GM18502 (cell line): ENCODE measurements around the gene RXFP4.
"Not testable (repeated sequence)": the region's sequence is repeated elsewhere in the genome, so short reads cannot be mapped to it uniquely, and the experiment has no call there.

ENCODE experiments used
- ATAC-seq: cut with Tn5 transposase; IDR thresholded peaks from one replicate; pipeline ENCODE4 v1.9.1; 2021; ENCODE audit warnings: mild to moderate bottlenecking; ENCODE audit not compliant: unreplicated experiment, poor library complexity

RXFP4 gene

DNA sequence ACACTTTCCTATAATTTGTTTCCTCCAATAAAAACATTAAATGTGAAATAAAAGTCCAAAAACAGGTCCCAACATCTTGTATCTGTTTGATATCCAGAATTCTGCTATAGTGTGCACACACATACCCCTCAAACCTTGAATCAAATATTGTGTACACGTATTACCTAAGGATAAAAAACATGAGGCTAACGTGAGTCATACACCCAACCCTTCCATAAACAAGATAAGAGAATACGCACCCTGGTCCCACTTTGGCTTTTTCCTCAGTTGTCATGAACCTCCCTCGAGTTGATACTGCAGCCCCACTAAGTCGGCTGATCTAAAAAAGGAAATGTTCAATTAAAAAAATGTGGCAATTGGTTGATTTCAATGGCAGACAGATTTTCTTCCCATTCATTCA, 12.4 kb upstream of the RXFP4 start:
- no peak for ATAC-seq

DNA sequence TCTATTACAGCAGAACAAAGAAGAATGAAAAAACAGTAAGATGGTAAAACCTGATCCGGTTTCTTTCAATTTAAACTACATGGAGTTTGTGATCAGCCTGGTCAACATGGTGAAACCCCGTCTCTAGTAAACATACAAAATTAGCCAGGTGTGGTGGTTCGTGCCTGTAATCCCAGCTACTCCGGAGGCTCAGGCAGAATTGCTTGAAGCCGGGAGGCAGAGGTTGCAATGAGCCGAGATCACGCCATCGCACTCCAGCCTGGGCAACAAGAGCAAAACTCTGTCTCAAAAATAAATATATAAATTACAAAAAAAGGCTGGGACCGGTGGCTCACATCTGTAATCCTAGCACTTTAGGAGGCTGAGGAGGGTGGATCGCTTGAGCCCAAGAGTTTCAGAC, 10.7 kb upstream of the RXFP4 start:
- not testable (repeated sequence) for ATAC-seq

DNA sequence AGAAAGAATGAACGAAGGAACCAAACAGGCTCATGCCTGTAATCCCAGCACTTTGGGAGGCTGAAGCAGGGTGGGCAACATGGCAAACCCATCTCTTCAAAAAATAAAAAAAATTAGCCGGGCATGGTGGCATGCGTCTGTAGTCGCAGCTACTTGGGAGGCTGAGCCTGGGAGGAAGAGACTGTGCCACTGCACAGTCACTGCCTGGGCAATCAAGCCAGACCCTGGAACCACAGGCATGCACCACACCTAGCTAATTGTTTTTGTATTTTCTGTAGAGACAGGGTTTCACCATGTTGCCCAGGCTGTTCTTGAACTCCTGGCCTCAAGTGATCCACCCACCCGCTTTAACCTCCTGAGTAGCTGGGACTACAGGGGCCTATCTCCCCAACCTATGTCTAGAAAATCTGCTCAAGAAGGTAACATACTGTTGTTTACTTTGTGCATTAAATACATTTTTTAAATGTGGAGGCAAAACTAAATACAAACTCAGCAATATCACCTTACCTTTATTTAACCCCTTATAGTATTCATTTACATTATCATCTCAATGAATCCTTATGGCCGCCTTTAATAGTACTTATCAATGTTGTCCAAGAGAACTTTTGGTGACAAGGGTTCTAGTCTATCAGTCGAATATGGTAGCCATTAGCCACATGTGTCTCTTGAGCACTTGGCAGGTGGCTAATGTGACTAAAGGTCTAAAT, 10.0 kb upstream of the RXFP4 start:
- no peak for ATAC-seq

DNA sequence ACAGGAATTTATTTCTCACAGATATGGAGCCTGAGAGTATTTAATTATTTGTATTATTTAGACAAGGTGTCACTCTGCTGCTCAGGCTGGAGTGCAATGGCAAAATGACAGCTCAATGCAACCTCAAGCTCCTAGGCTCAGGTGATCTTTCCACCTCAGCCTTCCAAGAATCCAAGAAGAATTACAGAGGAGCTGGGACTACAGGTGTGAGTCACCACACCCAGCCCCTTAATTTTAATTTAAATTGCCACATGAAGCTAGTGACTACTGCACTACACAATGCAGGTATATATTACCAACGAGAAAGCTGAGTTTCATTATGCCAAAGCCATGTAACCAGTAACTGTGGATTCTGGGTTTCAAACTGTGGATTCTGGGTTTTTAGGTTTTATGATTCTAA, 9.4 kb upstream of the RXFP4 start:
- ATAC-seq, result no peak

- no peak for ATAC-seq
Measured at GRCh38 chr1:155932487-155932886, 9.0 kb upstream of the RXFP4 start.

DNA sequence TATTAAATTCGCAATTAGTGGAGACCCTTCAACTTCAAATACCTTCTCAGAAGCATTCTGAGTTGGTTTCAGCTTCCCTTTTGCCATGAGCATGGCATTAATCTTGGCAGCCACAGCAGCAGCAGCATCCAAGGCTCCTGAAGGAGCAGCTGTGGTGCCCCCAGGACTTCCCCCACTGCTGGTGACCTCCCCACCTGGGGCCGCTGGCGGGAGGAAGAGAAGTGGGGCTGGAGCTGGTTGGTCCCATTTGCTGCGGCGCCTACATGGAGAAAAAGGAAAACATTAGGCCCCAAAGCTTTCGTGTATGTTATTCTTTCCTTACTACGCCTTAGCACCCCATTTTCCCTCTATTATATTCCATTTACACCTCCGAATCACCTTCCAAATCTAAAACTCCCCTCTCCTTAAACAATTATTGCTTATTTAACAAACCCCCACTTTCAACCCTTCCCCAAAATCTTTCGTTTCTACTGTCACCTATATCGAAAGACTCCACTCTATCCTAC, 7.8 kb upstream of the RXFP4 start:
- no peak for ATAC-seq

DNA sequence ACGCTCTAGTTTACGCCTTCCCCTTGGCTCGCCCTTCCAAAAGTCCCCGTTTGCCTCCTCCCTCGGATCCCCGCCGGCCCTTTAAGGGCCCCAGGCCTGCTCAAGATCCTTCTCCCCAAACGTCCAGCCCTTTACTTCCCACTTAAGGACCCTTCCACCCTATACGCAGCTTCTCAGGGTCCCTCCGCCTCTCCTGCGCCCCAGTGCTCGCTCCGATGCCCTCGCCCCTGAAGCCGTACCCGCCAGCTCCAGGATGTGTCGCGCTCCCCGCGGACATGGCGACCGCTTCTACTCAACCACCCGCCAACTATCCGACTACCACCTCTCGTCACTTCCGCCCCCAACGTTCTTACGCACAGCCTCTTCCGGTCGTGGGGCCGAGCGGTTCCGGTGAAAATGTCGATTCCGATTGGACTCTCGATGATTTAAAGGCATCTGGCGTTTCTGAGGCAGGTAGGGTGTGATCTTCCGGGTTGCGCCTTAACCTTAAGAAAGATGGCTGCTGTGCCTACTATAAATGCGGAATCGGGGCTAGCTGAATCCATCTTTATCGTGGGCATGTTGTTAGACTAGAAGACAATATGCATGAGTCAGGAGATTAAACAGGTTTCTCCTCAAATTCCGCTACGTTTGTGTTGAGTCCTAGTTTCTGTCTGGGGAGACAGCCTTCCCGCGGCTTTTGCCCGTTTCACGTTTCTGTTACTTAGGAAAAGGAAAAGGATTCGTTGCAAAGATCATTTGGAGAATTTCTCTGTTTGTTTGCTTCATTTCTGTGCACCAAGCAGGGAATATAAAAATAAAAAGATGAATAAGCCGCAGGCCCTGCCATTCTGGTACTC, 7.1 kb upstream of the RXFP4 start, which contains the start of gene KHDC4:
Gene KHDC4 (minus strand): TSS at position 317 of the 839 bp plus-strand sequence. CDS start 40 bp downstream, at position 277.
- peak; percentile 91 for ATAC-seq

GRCh38 chr1:155934936-155935590, 6.4 kb upstream of the RXFP4 start:
- ATAC-seq, result no peak

DNA sequence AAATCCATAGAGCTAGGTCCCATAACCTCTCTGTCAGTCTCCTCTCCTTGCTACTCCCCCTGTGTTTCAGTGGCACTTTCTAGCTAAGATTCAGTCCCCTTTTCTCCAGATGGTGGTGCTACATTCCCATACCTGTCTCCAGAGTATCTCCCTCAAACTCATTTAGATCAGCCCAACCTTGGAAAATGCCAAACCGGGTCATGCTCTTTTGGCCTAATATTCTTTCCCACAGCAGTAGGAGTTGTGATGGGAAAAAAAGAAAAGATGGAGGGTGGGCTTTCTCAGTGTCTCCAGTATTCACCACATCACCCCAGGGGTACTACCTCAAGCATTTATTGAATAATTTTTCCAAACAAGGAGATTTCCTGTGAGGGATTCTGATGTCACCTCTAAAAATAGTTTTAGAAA, 3.2 kb upstream of the RXFP4 start:
- no peak for ATAC-seq

GRCh38 chr1:155940482-155940992, 901 bp upstream of the RXFP4 start:
- no peak for ATAC-seq

GRCh38 chr1:155941845-155942531, 550 bp downstream of the RXFP4 start:
- no peak for ATAC-seq

- ATAC-seq, result no peak
Measured at GRCh38 chr1:155942578-155943141, 1.2 kb downstream of the RXFP4 start.

DNA sequence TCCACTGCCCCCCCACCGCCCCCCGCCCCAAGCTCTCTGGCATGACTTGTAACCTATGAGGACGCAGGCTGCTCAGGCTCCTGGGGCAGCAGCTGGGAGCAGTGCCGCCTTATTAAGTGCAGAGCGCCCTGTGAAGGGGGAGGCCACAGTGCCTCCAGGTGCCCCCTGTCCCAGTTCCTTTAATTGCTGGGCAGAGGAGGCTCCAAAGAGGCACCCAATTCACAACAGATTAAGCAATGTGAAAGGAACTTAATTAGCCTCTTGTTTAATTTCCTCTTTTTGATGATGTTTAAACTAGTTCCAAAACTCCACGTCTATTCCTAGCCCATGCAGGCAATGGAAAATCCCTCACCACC, 3.0 kb downstream of the RXFP4 start:
- ATAC-seq, result no peak

DNA sequence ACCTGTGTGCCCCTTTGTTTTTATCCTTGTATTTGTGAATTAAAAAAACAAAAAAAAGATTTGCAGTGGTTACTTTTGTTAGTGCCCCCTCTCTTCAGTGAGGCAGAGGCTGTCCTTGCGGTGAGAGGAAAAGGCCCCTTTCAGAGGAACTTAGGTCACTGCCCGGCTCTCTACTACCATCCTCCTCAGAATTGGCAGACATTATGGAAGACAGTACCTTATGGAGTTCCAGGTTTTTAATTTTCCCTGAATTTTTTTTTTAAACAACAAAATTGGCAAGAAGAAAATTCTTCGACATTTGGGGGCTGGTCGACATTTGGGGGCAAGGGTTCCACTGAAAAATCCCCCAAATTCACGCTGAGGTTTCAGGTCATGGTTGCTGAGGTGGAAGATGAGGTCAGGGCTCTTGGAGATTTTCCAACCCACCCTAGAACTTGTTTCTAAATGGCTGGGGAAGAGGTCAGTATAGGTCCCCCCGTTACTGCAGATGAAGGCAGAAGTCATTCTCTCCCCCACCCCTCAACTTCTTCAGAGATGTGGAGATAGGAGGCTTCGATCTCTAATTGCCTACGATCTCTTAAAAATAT, 5.3 kb downstream of the RXFP4 start:
- peak; percentile 20 for ATAC-seq

DNA sequence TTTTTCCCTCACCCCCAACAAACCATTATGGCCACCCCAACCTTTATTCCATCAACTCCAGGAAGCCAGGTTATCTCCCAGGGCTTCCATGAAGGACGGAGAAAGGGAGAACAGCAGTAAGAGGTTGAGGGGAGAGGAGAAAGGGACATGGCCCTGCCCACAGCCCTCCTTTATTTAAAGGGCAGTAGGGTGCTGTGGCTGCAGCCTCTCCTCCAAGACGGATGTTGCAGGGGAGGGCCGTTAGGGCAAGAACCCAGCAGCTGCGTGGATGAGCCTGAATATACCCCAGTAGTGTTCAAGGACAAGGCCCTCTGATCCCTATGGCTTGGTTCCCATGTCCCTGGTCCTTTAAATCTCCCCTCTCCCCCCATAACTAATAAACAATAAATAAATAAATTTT, 5.9 kb downstream of the RXFP4 start:
- no peak for ATAC-seq

DNA sequence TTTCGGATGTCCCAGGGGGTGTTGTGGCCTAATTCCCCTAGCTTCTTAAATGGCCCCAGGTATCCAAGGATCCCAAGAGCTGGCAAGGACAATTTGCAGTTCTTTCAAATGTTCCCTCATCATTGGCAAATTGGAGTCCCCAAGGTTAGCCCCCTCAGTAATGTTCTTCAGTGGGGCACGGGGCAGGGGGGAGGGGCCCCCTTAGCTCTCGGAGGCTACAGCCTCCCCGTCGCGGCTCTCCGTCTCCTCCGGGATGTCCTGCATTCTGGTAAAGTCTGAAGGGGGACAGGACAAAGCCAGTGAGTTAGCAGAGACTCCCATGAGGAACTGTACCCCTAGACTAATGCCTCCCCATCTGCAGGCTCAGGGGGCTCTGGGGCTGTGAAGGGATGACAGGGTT, 6.3 kb downstream of the RXFP4 start:
- no peak for ATAC-seq

DNA sequence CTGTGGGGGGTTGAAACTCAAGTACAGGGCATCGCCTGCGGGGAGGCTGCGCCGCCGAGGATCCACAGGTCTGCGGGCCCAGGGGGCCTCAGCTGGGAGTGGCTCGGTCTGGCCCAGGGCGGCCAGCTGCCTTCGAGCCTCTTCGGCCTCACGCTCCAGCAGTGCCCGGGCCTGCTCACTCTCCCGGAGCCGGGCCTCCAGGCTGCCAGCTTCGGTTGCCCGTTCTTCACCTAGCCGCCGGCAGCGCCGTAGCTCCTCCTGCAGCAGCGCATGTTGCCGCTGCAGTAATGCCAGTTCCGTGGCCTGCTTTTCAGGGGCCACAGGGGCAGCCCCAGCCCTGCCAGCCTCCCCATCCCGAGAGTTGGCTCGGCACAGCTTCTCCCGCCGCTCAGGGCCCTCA, 9.4 kb downstream of the RXFP4 start:
- no peak for ATAC-seq

GRCh38 chr1:155951753-155952504, 10.5 kb downstream of the RXFP4 start:
- no peak for ATAC-seq

DNA sequence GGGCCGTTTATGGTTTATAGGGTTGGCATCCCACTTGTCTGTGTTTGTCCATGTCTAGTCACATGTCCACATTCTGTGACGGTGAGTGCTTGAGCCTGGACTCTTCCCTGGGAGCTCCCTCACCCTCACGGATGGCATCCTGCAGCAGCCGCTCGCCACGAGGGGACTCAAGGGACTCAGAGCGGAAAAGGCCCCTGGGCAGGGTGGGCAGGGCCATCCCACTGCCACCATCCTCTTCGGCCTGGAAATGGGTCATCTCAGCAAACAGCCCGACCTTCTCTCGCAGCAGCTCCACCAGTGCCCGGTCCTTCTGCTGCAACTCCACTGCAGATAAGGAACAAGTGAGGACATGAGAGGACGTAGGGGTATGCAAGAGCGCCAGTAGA, 11.1 kb downstream of the RXFP4 start:
- no peak for ATAC-seq
